ENCODE results near the gene SV2C. TPM values are rescaled to one million over a fixed set of nuclear protein-coding genes. Genes with fewer than 3 reads are reported as not detected.
A peak's percentile ranks its signal among the peaks of the same experiment; 100 is the strongest.

The SV2C gene
- total and polyA plus RNA-seq, 2 of the 13 experiments (the other 11 are each of a cell fraction or from before 2014, with no cell fraction given): not detected

- TF ChIP-seq ZNF557 (CRISPR knock-in tag; IDR thresholded peaks at IDR 0.05): no peak
- no peak for TF ChIP-seq BATF2 (CRISPR knock-in tag; IDR thresholded peaks at IDR 0.05)
- no peak for TF ChIP-seq GTF2F1 (IDR thresholded peaks at IDR 0.05; ENCODE audit: low read length)
- 0 out of 2 replicates have a peak, but pooled peaks have one; percentile 47 for TF ChIP-seq SMYD3 (CRISPR knock-in tag; IDR thresholded peaks at IDR 0.05)
- no peak for TF ChIP-seq ZNF558 (CRISPR knock-in tag; IDR thresholded peaks at IDR 0.05; ENCODE audit: borderline replicate concordance)
- TF ChIP-seq ZNF292 (CRISPR knock-in tag; IDR thresholded peaks at IDR 0.05; ENCODE audit: borderline replicate concordance, low read depth): peak; percentile 97; the same call in 1 of the 2 replicates
- no peak for TF ChIP-seq FOXA1 (IDR thresholded peaks at IDR 0.05)
- TF ChIP-seq FOXA1 (CRISPR knock-in tag; IDR thresholded peaks at IDR 0.05): peak; percentile 93
- no peak for TF ChIP-seq SOX6 (IDR thresholded peaks at IDR 0.05)
- TF ChIP-seq SOX6 (CRISPR knock-in tag; IDR thresholded peaks at IDR 0.05): peak; percentile 72
- 0 out of 2 replicates have a peak, but pooled peaks have one; percentile 46 for TF ChIP-seq ZNF460 (CRISPR knock-in tag; IDR thresholded peaks at IDR 0.05; ENCODE audit: borderline replicate concordance)
- TF ChIP-seq ZNF772 (CRISPR knock-in tag; IDR thresholded peaks at IDR 0.05): no peak
- TF ChIP-seq BCL6 (CRISPR knock-in tag; IDR thresholded peaks at IDR 0.05): peak; percentile 90
- TF ChIP-seq ZNF503 (CRISPR knock-in tag; IDR thresholded peaks at IDR 0.05): no peak
- no peak for TF ChIP-seq ARID3A (IDR thresholded peaks at IDR 0.05; ENCODE audit: low read depth, low read length)
- no peak for TF ChIP-seq ZNF709 (CRISPR knock-in tag; IDR thresholded peaks at IDR 0.05)
- no peak for TF ChIP-seq AKNA (CRISPR knock-in tag; IDR thresholded peaks at IDR 0.05; ENCODE audit: borderline replicate concordance)
- TF ChIP-seq SNAPC2 (CRISPR knock-in tag; IDR thresholded peaks at IDR 0.05): 0 out of 2 replicates have a peak, but pooled peaks have one; percentile 51
- TF ChIP-seq EZH2 (conservative IDR thresholded peaks at IDR 0.05; ENCODE audit: low read depth, low read length): no peak
Measured at GRCh38 chr5:76389513-76390154, 306.5 kb downstream of the SV2C start (continued).
